Activated naive CD4-positive, alpha-beta T cell treated with anti-CD3 and anti-CD28 coated beads, Interleukin-2, amount 50 U/mL, for 24 hours (primary cell): Measurements from ENCODE around the gene ISCA2.

Source experiments
- H3K27ac Mint-ChIP-seq: one replicate; pipeline ENCODE4 v1.8.0; 2021; ENCODE audit warnings: mild to moderate bottlenecking, mixed read lengths
- H3K27me3 Mint-ChIP-seq: one replicate; pipeline ENCODE4 v1.8.0; 2021; ENCODE audit warnings: mixed read lengths
- H3K36me3 Mint-ChIP-seq: one replicate; pipeline ENCODE4 v1.8.0; 2021; ENCODE audit warnings: mixed read lengths
- H3K4me1 Mint-ChIP-seq: one replicate; pipeline ENCODE4 v1.8.0; 2021; ENCODE audit warnings: mixed read lengths
- H3K4me3 Mint-ChIP-seq: one replicate; pipeline ENCODE4 v1.8.0; 2021; ENCODE audit warnings: mild to moderate bottlenecking, mixed read lengths
- H3K9me3 Mint-ChIP-seq: one replicate; pipeline ENCODE4 v1.8.0; 2021; ENCODE audit warnings: mixed read lengths

Gene ISCA2

GRCh38 chr14:74475678-74476077, 17.9 kb upstream of the ISCA2 start:
- Mint-ChIP-seq H3K4me3 (no peak overlapping the region), H3K27me3 (no peaks in the 10 kb centered on the region), H3K4me1 (no peaks in the 10 kb centered on the region), H3K9me3 (no peaks in the 10 kb centered on the region), H3K27ac (no peak overlapping the region), H3K36me3 (peaks cover 6% of the 10 kb centered on the region)

DNA sequence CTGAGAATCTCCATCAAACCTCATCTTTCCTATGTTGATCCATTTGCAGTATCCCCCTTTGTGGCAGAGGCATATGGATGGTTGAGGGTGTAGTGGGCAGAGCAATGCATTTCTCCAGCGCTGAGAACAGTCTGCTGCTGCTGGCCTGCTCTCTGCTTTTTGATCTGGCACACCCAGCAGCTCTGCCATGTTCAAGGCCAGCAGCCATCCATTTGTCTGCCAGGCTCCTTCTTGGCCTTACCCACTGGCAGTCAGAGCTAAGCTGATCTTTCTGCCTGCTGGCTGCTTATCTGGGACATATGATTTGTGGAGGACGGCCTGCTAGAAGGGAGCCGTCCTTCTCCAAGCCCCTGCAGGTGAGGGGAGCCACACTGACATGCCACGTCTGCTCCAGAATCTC, 17.5 kb upstream of the ISCA2 start:
- Mint-ChIP-seq H3K9me3 (no peaks in the 10 kb centered on the region), H3K4me1 (no peaks in the 10 kb centered on the region), H3K36me3 (peaks cover 6% of the 10 kb centered on the region), H3K4me3 (no peak overlapping the region), H3K27me3 (no peaks in the 10 kb centered on the region), H3K27ac (no peak overlapping the region)

GRCh38 chr14:74476607-74477006, 17.0 kb upstream of the ISCA2 start:
- H3K9me3 Mint-ChIP-seq: no peaks in the 10 kb centered on the region
- no peak overlapping the region for H3K27ac Mint-ChIP-seq
- peaks cover 6% of the 10 kb centered on the region for H3K36me3 Mint-ChIP-seq
- H3K4me3 Mint-ChIP-seq: no peak overlapping the region
- no peaks in the 10 kb centered on the region for H3K27me3 Mint-ChIP-seq
- no peaks in the 10 kb centered on the region for H3K4me1 Mint-ChIP-seq

GRCh38 chr14:74478996-74479635, 14.4 kb upstream of the ISCA2 start:
- H3K4me1 Mint-ChIP-seq: no peaks in the 10 kb centered on the region
- H3K9me3 Mint-ChIP-seq: no peaks in the 10 kb centered on the region
- H3K36me3 Mint-ChIP-seq: peaks cover 3% of the 10 kb centered on the region
- H3K27me3 Mint-ChIP-seq: no peaks in the 10 kb centered on the region
- no peak overlapping the region for H3K4me3 Mint-ChIP-seq
- no peak overlapping the region for H3K27ac Mint-ChIP-seq

- Mint-ChIP-seq H3K4me3 (no peak overlapping the region), H3K27me3 (no peaks in the 10 kb centered on the region), H3K9me3 (no peaks in the 10 kb centered on the region), H3K27ac (no peak overlapping the region), H3K36me3 (peaks cover 8% of the 10 kb centered on the region), H3K4me1 (no peaks in the 10 kb centered on the region)
Measured at GRCh38 chr14:74480046-74480445, 13.5 kb upstream of the ISCA2 start.

DNA sequence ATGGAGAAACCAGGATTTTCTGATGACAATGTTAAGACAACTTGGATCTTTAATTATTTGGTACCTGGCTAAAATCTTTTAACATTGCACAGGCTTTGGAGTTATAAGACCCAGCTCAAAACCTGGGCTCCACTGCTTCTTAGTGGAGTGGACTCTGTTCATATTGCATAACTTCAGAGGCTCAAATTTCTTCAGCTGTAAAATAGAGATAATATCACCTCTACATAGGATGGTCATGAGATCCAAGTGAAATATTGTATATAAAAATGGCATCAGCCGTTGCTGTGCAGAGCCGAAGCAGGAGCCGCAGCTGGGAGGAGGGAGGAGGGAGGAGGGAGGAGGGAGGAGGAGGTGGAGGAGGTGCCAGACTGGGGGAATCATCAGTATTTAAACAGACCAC, 11.0 kb upstream of the ISCA2 start:
- peaks cover 8% of the 10 kb centered on the region for H3K36me3 Mint-ChIP-seq
- H3K4me3 Mint-ChIP-seq: no peak overlapping the region
- H3K9me3 Mint-ChIP-seq: no peaks in the 10 kb centered on the region
- no peaks in the 10 kb centered on the region for H3K4me1 Mint-ChIP-seq
- no peak overlapping the region for H3K27ac Mint-ChIP-seq
- H3K27me3 Mint-ChIP-seq: no peaks in the 10 kb centered on the region

GRCh38 chr14:74483321-74483720, 10.2 kb upstream of the ISCA2 start:
- Mint-ChIP-seq H3K36me3 (peaks cover 8% of the 10 kb centered on the region), H3K27ac (no peak overlapping the region), H3K4me1 (no peaks in the 10 kb centered on the region), H3K4me3 (no peak overlapping the region), H3K27me3 (no peaks in the 10 kb centered on the region), H3K9me3 (no peaks in the 10 kb centered on the region)

GRCh38 chr14:74486164-74486563, 7.4 kb upstream of the ISCA2 start:
- Mint-ChIP-seq H3K4me1 (peaks cover 22% of the 10 kb centered on the region), H3K27ac (no peak overlapping the region), H3K4me3 (no peak overlapping the region), H3K9me3 (no peaks in the 10 kb centered on the region), H3K27me3 (no peaks in the 10 kb centered on the region), H3K36me3 (peaks cover 8% of the 10 kb centered on the region)

DNA sequence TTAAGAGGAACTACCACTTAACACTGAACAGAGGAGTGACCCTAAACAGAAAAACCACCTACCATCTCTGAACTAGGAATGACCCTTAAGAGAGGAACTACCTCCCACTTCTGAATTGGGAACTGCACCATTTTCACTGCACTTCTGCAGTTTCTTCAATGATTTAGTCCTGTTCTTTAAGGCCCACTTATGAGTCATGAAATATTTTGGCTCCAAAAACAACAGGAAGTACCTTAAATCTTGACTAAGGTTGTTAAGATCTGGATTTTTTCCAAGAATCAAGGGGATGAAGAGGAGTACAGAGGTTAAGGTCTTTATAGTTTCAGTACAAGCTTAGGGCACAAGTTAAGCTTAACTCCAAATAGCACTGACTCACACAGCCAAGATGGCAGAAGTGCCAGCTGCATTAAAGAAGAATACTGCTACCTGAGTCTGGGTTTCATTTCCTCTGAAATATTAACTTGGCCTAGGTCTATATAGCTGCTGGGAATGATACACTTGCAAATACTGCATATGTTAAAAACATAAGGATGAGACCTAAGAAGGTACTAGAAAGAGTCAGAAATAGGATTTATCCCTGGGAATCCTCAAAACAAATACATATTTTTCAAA, 4.7 kb upstream of the ISCA2 start:
- H3K27me3 Mint-ChIP-seq: no peaks in the 10 kb centered on the region
- peak overlapping the region; percentile 14 for H3K27ac Mint-ChIP-seq
- peaks cover 22% of the 10 kb centered on the region for H3K4me1 Mint-ChIP-seq
- H3K9me3 Mint-ChIP-seq: no peaks in the 10 kb centered on the region
- peaks cover 5% of the 10 kb centered on the region for H3K36me3 Mint-ChIP-seq
- H3K4me3 Mint-ChIP-seq: no peak overlapping the region

- peaks cover 37% of the 10 kb centered on the region for H3K4me1 Mint-ChIP-seq
- no peaks in the 10 kb centered on the region for H3K9me3 Mint-ChIP-seq
- no peak overlapping the region for H3K4me3 Mint-ChIP-seq
- no peak overlapping the region for H3K27ac Mint-ChIP-seq
- H3K27me3 Mint-ChIP-seq: no peaks in the 10 kb centered on the region
- no peaks in the 10 kb centered on the region for H3K36me3 Mint-ChIP-seq
Measured at GRCh38 chr14:74490486-74490885, 3.1 kb upstream of the ISCA2 start.

- H3K36me3 Mint-ChIP-seq: no peaks in the 10 kb centered on the region
- no peak overlapping the region for H3K4me3 Mint-ChIP-seq
- H3K27me3 Mint-ChIP-seq: no peaks in the 10 kb centered on the region
- H3K4me1 Mint-ChIP-seq: peaks cover 49% of the 10 kb centered on the region
- no peaks in the 10 kb centered on the region for H3K9me3 Mint-ChIP-seq
- H3K27ac Mint-ChIP-seq: no peak overlapping the region
Measured at GRCh38 chr14:74491956-74492775, 1.4 kb upstream of the ISCA2 start.

GRCh38 chr14:74492776-74493342, 706 bp upstream of the ISCA2 start, which contains the start of gene NPC2:
NPC2 (minus strand) TSS chr14:74493305; CDS start chr14:74493274, 31 bp downstream.
- H3K27ac Mint-ChIP-seq: peak within 1 kb of the TSS; percentile 96
- peaks cover 53% of the 10 kb centered on the region for H3K4me1 Mint-ChIP-seq
- no peak within 1 kb of the TSS for H3K4me3 Mint-ChIP-seq
- H3K9me3 Mint-ChIP-seq: no peaks in the 10 kb centered on the region
- no peaks in the 10 kb centered on the region for H3K36me3 Mint-ChIP-seq
- no peaks in the 10 kb centered on the region for H3K27me3 Mint-ChIP-seq

GRCh38 chr14:74495356-74495755, 1.8 kb downstream of the ISCA2 start:
- H3K4me3 Mint-ChIP-seq: no peak overlapping the region
- no peaks in the 10 kb centered on the region for H3K27me3 Mint-ChIP-seq
- peaks cover 50% of the 10 kb centered on the region for H3K4me1 Mint-ChIP-seq
- no peaks in the 10 kb centered on the region for H3K9me3 Mint-ChIP-seq
- no peaks in the 10 kb centered on the region for H3K36me3 Mint-ChIP-seq
- H3K27ac Mint-ChIP-seq: peak overlapping the region; percentile 82

GRCh38 chr14:74500417-74501134, 7.0 kb downstream of the ISCA2 start:
- Mint-ChIP-seq H3K9me3 (no peaks in the 10 kb centered on the region), H3K4me3 (no peak overlapping the region), H3K4me1 (peaks cover 36% of the 10 kb centered on the region), H3K27me3 (no peaks in the 10 kb centered on the region), H3K27ac (no peak overlapping the region), H3K36me3 (no peaks in the 10 kb centered on the region)

DNA sequence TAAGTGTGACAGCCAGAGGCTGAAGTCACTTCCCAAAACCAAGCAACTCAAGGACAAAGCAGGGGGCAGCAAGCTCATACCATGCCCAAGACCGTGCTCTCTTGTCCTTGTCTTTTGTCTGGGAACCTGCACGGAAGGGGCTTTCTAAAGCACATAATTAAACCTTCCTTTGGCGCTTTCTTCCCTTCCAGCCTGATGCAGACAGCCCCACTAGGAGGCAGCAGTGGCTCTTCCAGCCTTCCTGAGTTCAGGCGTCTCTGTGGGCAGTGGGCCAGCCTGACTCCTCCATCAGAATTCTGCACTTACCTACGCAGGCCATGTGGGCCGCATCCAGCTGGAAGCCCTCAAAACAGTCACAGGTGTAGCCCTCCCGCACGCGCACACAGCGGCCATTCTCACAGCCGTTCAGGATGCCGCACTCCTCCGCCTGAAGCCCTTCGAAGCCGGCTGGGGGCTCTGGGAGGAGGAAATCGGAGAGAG, 7.6 kb downstream of the ISCA2 start:
- Mint-ChIP-seq H3K27ac (no peak overlapping the region), H3K4me3 (no peak overlapping the region), H3K4me1 (peaks cover 30% of the 10 kb centered on the region), H3K27me3 (no peaks in the 10 kb centered on the region), H3K9me3 (no peaks in the 10 kb centered on the region), H3K36me3 (no peaks in the 10 kb centered on the region)
